Measurements from ENCODE around the gene PCDHAC1.
"Not testable (repeated sequence)": the region's sequence is repeated elsewhere in the genome, so short reads cannot be mapped to it uniquely, and the experiment has no call there.

PCDHAC1 gene

GRCh38 chr5:140925806-140926442, at the start of gene PCDHAC1:
TSS of gene PCDHAC1 (plus strand) at chr5:140926299. CDS start at chr5:140926893, 594 bp downstream.
- Histone ChIP-seq H4K20me1 (ENCODE audit: insufficient read depth, low read length) (no peaks in the 10 kb centered on the region), H3K36me3 (replicated peaks; ENCODE audit: low read depth, low read length) (no peaks in the 10 kb centered on the region), H3K4me3 (ENCODE audit: low read length) (no peak within 1 kb of the TSS), H3K9me3 (ENCODE audit: insufficient read depth, low read length) (no peaks in the 10 kb centered on the region), H3K4me1 (ENCODE audit: low read length) (no peaks in the 10 kb centered on the region), H3K27me3 (ENCODE audit: low read depth, low read length) (no peaks in the 10 kb centered on the region), H3K79me2 (ENCODE audit: low read length) (no peaks in the 10 kb centered on the region), H3K4me2 (ENCODE audit: low read length) (no peak within 1 kb of the TSS), H3K27ac (ENCODE audit: low read length) (no peak within 1 kb of the TSS), H3K9ac (ENCODE audit: low read length) (no peak within 1 kb of the TSS), H2AFZ (ENCODE audit: low read depth, low read length) (no peak within 1 kb of the TSS)
- TF ChIP-seq, protein P1, sequence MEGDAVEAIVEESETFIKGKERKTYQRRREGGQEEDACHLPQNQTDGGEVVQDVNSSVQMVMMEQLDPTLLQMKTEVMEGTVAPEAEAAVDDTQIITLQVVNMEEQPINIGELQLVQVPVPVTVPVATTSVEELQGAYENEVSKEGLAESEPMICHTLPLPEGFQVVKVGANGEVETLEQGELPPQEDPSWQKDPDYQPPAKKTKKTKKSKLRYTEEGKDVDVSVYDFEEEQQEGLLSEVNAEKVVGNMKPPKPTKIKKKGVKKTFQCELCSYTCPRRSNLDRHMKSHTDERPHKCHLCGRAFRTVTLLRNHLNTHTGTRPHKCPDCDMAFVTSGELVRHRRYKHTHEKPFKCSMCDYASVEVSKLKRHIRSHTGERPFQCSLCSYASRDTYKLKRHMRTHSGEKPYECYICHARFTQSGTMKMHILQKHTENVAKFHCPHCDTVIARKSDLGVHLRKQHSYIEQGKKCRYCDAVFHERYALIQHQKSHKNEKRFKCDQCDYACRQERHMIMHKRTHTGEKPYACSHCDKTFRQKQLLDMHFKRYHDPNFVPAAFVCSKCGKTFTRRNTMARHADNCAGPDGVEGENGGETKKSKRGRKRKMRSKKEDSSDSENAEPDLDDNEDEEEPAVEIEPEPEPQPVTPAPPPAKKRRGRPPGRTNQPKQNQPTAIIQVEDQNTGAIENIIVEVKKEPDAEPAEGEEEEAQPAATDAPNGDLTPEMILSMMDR (IDR thresholded peaks at IDR 0.05; ENCODE audit: low read depth, low read length) = no peak
- TF ChIP-seq EZH2phosphoT487 (IDR thresholded peaks at IDR 0.05; ENCODE audit: low read depth) = no peak

DNA sequence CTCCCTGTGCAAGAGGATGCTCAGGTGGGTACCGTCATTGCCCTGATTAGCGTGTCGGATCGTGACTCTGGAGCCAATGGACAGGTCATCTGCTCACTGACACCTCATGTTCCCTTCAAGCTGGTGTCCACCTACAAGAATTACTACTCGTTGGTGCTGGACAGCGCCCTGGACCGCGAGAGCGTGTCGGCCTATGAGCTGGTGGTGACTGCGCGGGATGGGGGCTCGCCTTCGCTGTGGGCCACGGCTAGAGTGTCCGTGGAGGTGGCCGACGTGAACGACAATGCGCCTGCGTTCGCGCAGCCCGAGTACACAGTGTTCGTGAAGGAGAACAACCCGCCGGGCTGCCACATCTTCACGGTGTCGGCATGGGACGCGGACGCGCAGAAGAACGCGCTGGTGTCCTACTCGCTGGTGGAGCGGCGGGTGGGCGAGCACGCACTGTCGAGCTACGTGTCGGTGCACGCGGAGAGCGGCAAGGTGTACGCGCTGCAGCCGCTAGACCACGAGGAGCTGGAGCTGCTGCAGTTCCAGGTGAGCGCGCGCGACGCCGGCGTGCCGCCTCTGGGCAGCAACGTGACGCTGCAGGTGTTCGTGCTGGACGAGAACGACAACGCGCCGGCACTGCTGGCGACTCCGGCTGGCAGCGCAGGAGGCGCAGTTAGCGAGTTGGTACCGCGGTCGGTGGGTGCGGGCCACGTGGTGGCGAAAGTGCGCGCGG, 49.4 kb upstream of the PCDHAC1 start:
- not testable (repeated sequence) for H4K20me1 ChIP-seq (ENCODE audit: insufficient read depth, low read length); H2AFZ ChIP-seq (ENCODE audit: low read depth, low read length); H3K79me2 ChIP-seq (ENCODE audit: low read length); H3K9me3 ChIP-seq (ENCODE audit: insufficient read depth, low read length); H3K27me3 ChIP-seq (ENCODE audit: low read depth, low read length); H3K36me3 ChIP-seq (replicated peaks; ENCODE audit: low read depth, low read length); H3K9ac ChIP-seq (ENCODE audit: low read length); H3K4me2 ChIP-seq (ENCODE audit: low read length); H3K4me1 ChIP-seq (ENCODE audit: low read length); H3K4me3 ChIP-seq (ENCODE audit: low read length); H3K27ac ChIP-seq (ENCODE audit: low read length)

GRCh38 chr5:140877262-140877581, 48.9 kb upstream of the PCDHAC1 start:
- Histone ChIP-seq H3K4me3 (ENCODE audit: low read length) (no peak overlapping the region), H3K27ac (ENCODE audit: low read length) (no peak overlapping the region), H2AFZ (ENCODE audit: low read depth, low read length) (no peak overlapping the region), H3K4me1 (ENCODE audit: low read length) (no peaks in the 10 kb centered on the region), H3K4me2 (ENCODE audit: low read length) (no peak overlapping the region), H3K79me2 (ENCODE audit: low read length) (no peaks in the 10 kb centered on the region), H3K36me3 (replicated peaks; ENCODE audit: low read depth, low read length) (no peaks in the 10 kb centered on the region), H3K9me3 (ENCODE audit: insufficient read depth, low read length) (no peaks in the 10 kb centered on the region), H3K9ac (ENCODE audit: low read length) (no peak overlapping the region), H3K27me3 (ENCODE audit: low read depth, low read length) (no peaks in the 10 kb centered on the region), H4K20me1 (ENCODE audit: insufficient read depth, low read length) (no peaks in the 10 kb centered on the region)
- TF ChIP-seq EZH2phosphoT487 (IDR thresholded peaks at IDR 0.05; ENCODE audit: low read depth) = no peak
- TF ChIP-seq, protein P1 (IDR thresholded peaks at IDR 0.05; ENCODE audit: low read depth, low read length) = no peak

GRCh38 chr5:140881889-140882590, 44.1 kb upstream of the PCDHAC1 start, which contains the start of gene PCDHA13:
TSS of gene PCDHA13 (plus strand) at chr5:140882124. CDS start at chr5:140882269, 145 bp downstream.
- Histone ChIP-seq H3K4me2 (ENCODE audit: low read length) (no peak within 1 kb of the TSS), H3K27me3 (ENCODE audit: low read depth, low read length) (no peaks in the 10 kb centered on the region), H3K9ac (ENCODE audit: low read length) (no peak within 1 kb of the TSS), H4K20me1 (ENCODE audit: insufficient read depth, low read length) (no peaks in the 10 kb centered on the region), H3K79me2 (ENCODE audit: low read length) (no peaks in the 10 kb centered on the region), H3K27ac (ENCODE audit: low read length) (no peak within 1 kb of the TSS), H3K4me3 (ENCODE audit: low read length) (no peak within 1 kb of the TSS), H3K36me3 (replicated peaks; ENCODE audit: low read depth, low read length) (no peaks in the 10 kb centered on the region), H3K9me3 (ENCODE audit: insufficient read depth, low read length) (no peaks in the 10 kb centered on the region), H2AFZ (ENCODE audit: low read depth, low read length) (no peak within 1 kb of the TSS), H3K4me1 (ENCODE audit: low read length) (no peaks in the 10 kb centered on the region)
- no peak for TF ChIP-seq EZH2phosphoT487 (IDR thresholded peaks at IDR 0.05; ENCODE audit: low read depth)
- TF ChIP-seq, protein P1 (IDR thresholded peaks at IDR 0.05; ENCODE audit: low read depth, low read length) = no peak
